Measurements from ENCODE around the gene TLN1. TPM values are rescaled to one million over a fixed set of nuclear protein-coding genes. Genes with fewer than 3 reads are reported as not detected.

Gene TLN1
- total and polyA plus RNA-seq, 2 experiments from 2014 or later = 96.0 to 178 TPM

GRCh38 chr9:35771943-35772342 is 39.9 kb upstream of the TLN1 start:
- Histone ChIP-seq H3K9me3 (ENCODE audit: low read depth) (no peaks in the 10 kb centered on the region), H3K4me3 (no peak overlapping the region), H3K27ac (no peak overlapping the region), H3K4me1 (ENCODE audit: low read depth) (peaks cover 6% of the 10 kb centered on the region), H3K36me3 (no peaks in the 10 kb centered on the region), H3K27me3 (no peaks in the 10 kb centered on the region)
- TF ChIP-seq CTCF (IDR thresholded peaks at IDR 0.05; ENCODE audit: low read depth, low read length) = no peak
- peak in 1 of 2 donors; percentile 21 for DNase-seq (ENCODE audit: low read depth in 1 of 2, low spot score in 1 of 2)

GRCh38 chr9:35771534-35771933 is 39.5 kb upstream of the TLN1 start:
- peak in 1 of 2 donors; percentile 63 for DNase-seq (ENCODE audit: low read depth in 1 of 2, low spot score in 1 of 2)
- no peaks in the 10 kb centered on the region for H3K9me3 ChIP-seq (ENCODE audit: low read depth)
- TF ChIP-seq CTCF (IDR thresholded peaks at IDR 0.05; ENCODE audit: low read depth, low read length) = no peak
- peaks cover 6% of the 10 kb centered on the region for H3K4me1 ChIP-seq (ENCODE audit: low read depth)
- H3K27me3 ChIP-seq = no peaks in the 10 kb centered on the region
- no peak overlapping the region for H3K27ac ChIP-seq
- H3K36me3 ChIP-seq = no peaks in the 10 kb centered on the region
- H3K4me3 ChIP-seq = no peak overlapping the region

- no peaks in the 10 kb centered on the region for H3K36me3 ChIP-seq
- H3K27me3 ChIP-seq = no peaks in the 10 kb centered on the region
- H3K4me3 ChIP-seq = no peak overlapping the region
- DNase-seq (ENCODE audit: low read depth in 1 of 2, low spot score in 1 of 2) = no peak
- no peak overlapping the region for H3K27ac ChIP-seq
- H3K4me1 ChIP-seq (ENCODE audit: low read depth) = peaks cover 6% of the 10 kb centered on the region
- TF ChIP-seq CTCF (IDR thresholded peaks at IDR 0.05; ENCODE audit: low read depth, low read length) = no peak
- no peaks in the 10 kb centered on the region for H3K9me3 ChIP-seq (ENCODE audit: low read depth)
These were observed 39.1 kb upstream of the TLN1 start for GRCh38 chr9:35771075-35771433.

GRCh38 chr9:35769763-35770162 is 37.8 kb upstream of the TLN1 start:
- Histone ChIP-seq H3K4me3 (no peak overlapping the region), H3K36me3 (no peaks in the 10 kb centered on the region), H3K9me3 (ENCODE audit: low read depth) (no peaks in the 10 kb centered on the region), H3K27me3 (no peaks in the 10 kb centered on the region), H3K27ac (no peak overlapping the region), H3K4me1 (ENCODE audit: low read depth) (no peaks in the 10 kb centered on the region)
- no peak for TF ChIP-seq CTCF (IDR thresholded peaks at IDR 0.05; ENCODE audit: low read depth, low read length)
- DNase-seq (ENCODE audit: low read depth in 1 of 2, low spot score in 1 of 2) = no peak

- no peak for DNase-seq (ENCODE audit: low read depth in 1 of 2, low spot score in 1 of 2)
- H3K27me3 ChIP-seq = no peaks in the 10 kb centered on the region
- no peaks in the 10 kb centered on the region for H3K4me1 ChIP-seq (ENCODE audit: low read depth)
- no peaks in the 10 kb centered on the region for H3K36me3 ChIP-seq
- TF ChIP-seq CTCF (IDR thresholded peaks at IDR 0.05; ENCODE audit: low read depth, low read length) = no peak
- no peak overlapping the region for H3K4me3 ChIP-seq
- no peak overlapping the region for H3K27ac ChIP-seq
- H3K9me3 ChIP-seq (ENCODE audit: low read depth) = no peaks in the 10 kb centered on the region
These were observed 35.5 kb upstream of the TLN1 start for GRCh38 chr9:35767458-35767857.

- Histone ChIP-seq H3K27me3 (no peaks in the 10 kb centered on the region), H3K27ac (no peak overlapping the region), H3K9me3 (ENCODE audit: low read depth) (no peaks in the 10 kb centered on the region), H3K36me3 (no peaks in the 10 kb centered on the region), H3K4me3 (no peak overlapping the region), H3K4me1 (ENCODE audit: low read depth) (no peaks in the 10 kb centered on the region)
- TF ChIP-seq CTCF (IDR thresholded peaks at IDR 0.05; ENCODE audit: low read depth, low read length) = no peak
- DNase-seq (ENCODE audit: low read depth in 1 of 2, low spot score in 1 of 2) = no peak
These were observed 35.0 kb upstream of the TLN1 start for GRCh38 chr9:35766997-35767396.

Measured in cardiac muscle cell (in vitro differentiated cells and primary cell).